Body of pancreas (tissue), 4 donors: ENCODE measurements around the gene RREB1.

Experiments
- POLR2A ChIP-seq, 3 donors: fragments of 450-650 bp; IDR thresholded peaks; one replicate each; pipeline ENCODE4 v1.6.1; 2016; ENCODE audit warnings: antibody characterized with exemption in 3 of 3, mild to moderate bottlenecking in 2 of 3
- TF ChIP-seq, protein P1 (sequence below), 7 experiments: fragments of 450-650 bp in 4 of 7; fragments of 200-600 bp in 3 of 7; sonication (generic) in 3 of 7; IDR thresholded peaks; one replicate each; pipeline ENCODE4 v1.5.1; 2016 to 2019; ENCODE audit warnings: antibody characterized with exemption in 7 of 7

DNA sequence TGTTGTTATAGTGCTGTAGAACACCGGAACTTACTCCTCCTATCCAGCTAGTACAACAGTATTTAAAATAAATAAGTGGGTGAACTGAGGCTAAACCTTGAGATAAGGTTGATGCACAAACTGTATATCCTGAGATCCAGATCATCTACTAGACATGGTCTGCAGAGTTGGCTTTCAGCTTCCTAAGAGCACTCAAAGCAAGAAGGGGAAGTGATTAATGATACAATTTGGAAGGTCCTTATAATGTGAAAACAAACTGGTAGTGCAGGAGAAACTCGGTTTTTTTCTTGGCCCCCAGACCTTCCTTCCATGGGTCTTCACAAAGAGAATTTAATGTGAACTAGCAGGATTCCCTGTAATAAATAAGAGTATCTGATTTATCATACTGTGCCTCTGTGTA, 27.4 kb upstream of the RREB1 start:
- TF ChIP-seq, protein P1, sequence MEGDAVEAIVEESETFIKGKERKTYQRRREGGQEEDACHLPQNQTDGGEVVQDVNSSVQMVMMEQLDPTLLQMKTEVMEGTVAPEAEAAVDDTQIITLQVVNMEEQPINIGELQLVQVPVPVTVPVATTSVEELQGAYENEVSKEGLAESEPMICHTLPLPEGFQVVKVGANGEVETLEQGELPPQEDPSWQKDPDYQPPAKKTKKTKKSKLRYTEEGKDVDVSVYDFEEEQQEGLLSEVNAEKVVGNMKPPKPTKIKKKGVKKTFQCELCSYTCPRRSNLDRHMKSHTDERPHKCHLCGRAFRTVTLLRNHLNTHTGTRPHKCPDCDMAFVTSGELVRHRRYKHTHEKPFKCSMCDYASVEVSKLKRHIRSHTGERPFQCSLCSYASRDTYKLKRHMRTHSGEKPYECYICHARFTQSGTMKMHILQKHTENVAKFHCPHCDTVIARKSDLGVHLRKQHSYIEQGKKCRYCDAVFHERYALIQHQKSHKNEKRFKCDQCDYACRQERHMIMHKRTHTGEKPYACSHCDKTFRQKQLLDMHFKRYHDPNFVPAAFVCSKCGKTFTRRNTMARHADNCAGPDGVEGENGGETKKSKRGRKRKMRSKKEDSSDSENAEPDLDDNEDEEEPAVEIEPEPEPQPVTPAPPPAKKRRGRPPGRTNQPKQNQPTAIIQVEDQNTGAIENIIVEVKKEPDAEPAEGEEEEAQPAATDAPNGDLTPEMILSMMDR (IDR thresholded peaks at IDR 0.05) = no peak
- no peak for TF ChIP-seq POLR2A (IDR thresholded peaks at IDR 0.05)
